Cardiac fibroblast (primary cell): ENCODE results near the gene NGF.

Experiments
- DNase-seq, 2 donors: peaks; one replicate each; pipeline versions ENCODE4 v3.0.0 to v3.0.0-alpha.2; 2010; ENCODE audit warnings: low read depth in 2 of 2
- H3K4me3 ChIP-seq, 2 donors: replicated peaks in 1 of 2; 1 replicate in 1 of 2; 2 replicates in 1 of 2; pipeline ENCODE4 v1.5.1; 2011; ENCODE audit warnings: low read depth in 2 of 2, low read length in 2 of 2, mild to moderate bottlenecking in 2 of 2, moderate library complexity in 1 of 2
- TF ChIP-seq, protein P1 (sequence below): IDR thresholded peaks from one replicate; pipeline ENCODE4 v1.5.1; 2011; ENCODE audit warnings: low read depth, mild to moderate bottlenecking, low read length, inconsistent platforms

NGF gene

DNA sequence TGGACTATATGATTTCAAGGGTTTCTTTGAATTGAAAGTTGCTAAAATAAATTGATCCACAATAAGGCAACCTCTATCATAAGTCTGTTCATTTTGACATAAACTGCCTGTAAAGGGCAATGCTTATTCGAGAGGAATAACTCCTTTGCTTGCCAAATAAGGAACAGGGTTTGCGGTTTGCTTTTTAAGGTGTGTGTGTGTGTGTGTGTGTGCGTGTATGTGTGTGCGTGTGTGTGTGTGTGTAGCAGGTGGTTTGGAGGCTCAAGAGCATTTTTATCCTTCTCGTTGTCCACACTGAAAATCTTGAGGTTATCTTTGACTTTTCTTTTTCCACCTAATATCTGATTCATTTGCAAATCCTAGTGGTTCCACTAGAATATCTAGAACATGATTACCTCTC is 13.1 kb upstream of the NGF start:
- no peak overlapping the region for H3K4me3 ChIP-seq
- no peak for DNase-seq

DNA sequence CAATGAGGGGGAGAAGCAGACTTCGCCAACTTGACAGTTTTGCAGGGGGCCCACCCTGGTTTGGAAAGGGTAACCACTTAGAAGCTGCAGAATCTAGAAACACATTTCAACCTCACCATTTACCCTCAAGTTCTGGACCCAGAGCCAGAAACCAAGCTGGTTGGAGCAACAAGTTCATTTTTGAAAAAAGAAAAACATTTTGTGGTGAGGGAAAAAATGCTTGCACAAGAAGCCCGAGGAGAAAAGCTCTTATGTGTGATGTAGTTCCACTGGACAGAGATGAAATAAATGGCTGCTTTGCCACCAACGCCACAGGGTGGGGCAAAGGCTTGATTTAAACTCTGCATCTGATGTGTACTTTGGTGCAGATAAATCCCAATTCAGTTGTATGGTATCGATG is 10.6 kb upstream of the NGF start:
- TF ChIP-seq, protein P1, sequence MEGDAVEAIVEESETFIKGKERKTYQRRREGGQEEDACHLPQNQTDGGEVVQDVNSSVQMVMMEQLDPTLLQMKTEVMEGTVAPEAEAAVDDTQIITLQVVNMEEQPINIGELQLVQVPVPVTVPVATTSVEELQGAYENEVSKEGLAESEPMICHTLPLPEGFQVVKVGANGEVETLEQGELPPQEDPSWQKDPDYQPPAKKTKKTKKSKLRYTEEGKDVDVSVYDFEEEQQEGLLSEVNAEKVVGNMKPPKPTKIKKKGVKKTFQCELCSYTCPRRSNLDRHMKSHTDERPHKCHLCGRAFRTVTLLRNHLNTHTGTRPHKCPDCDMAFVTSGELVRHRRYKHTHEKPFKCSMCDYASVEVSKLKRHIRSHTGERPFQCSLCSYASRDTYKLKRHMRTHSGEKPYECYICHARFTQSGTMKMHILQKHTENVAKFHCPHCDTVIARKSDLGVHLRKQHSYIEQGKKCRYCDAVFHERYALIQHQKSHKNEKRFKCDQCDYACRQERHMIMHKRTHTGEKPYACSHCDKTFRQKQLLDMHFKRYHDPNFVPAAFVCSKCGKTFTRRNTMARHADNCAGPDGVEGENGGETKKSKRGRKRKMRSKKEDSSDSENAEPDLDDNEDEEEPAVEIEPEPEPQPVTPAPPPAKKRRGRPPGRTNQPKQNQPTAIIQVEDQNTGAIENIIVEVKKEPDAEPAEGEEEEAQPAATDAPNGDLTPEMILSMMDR = no peak

More for the DNA sequence above, 13.1 kb upstream of the NGF start:
- TF ChIP-seq, protein P1 = no peak

DNA sequence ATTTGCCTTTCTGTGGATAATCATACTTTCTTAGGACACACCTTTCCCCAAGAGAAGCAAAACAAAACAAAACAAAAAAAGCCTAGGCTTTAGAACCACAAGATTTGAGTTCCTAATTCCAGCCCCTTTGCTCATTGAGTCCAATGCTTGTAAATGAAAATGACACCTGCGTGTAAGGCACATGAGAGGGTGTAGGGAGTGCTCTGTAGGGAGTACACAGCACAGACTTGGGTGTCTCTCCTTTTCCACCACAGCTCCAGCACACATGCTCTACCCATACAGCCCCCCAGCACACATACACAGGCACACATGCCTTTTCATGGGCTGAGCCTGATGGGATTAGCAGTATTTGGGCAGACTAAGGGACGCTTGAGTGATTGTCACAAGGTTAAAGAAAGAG is 9.2 kb upstream of the NGF start:
- TF ChIP-seq, protein P1 = no peak
- DNase-seq = no peak

More for the DNA sequence above, 10.6 kb upstream of the NGF start:
- DNase-seq = no peak
- no peak overlapping the region for H3K4me3 ChIP-seq

DNA sequence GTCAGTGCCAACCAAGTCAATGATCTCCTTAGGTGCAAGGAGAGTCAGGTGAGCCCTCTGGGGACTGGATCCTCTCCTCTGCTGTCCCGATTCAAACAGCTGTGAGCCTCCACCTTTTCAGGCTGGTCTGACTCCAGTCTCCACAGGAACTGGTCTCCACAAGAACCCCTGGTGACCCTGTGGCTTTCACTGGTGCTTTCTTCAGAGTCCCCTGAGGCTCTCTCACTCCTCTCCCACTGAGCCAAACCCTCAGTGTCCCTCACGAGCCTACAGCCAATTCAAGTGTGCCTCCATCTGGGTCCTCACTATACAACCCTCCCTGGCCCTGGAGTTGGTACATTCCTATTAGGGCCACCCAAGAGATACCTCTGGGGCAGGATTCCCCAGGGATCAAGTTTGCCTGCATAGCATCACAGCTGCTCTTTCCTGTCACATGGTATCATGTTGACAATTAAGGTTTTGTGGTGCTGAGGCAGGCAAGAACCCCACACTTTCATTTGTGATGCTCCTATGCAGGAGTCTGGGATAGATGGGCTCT is 5.2 kb upstream of the NGF start:
- no peak for DNase-seq
- no peak overlapping the region for H3K4me3 ChIP-seq
- TF ChIP-seq, protein P1 = no peak

More for the DNA sequence above, 9.2 kb upstream of the NGF start:
- H3K4me3 ChIP-seq = no peak overlapping the region

DNA sequence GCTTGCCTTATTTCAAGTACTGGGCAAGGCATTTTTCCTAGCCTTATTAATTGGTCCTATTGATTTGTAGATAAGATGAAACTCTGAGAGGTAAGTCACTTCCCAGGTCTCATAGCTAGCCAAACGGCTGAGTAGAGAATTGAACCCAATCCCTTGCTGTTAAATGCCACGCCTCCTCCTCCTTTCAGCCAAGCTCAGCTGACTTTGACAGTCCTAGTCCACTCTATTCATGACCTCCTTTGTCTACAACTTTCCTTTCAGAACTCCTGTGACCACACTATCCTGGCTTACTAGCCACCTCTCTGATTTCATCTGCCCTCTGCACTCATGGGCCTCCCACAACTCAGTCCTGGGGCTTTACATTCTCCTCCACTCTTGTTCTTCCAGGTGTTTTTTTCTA is 3.9 kb upstream of the NGF start:
- H3K4me3 ChIP-seq = no peak overlapping the region
- TF ChIP-seq, protein P1 = no peak
- DNase-seq = no peak

DNA sequence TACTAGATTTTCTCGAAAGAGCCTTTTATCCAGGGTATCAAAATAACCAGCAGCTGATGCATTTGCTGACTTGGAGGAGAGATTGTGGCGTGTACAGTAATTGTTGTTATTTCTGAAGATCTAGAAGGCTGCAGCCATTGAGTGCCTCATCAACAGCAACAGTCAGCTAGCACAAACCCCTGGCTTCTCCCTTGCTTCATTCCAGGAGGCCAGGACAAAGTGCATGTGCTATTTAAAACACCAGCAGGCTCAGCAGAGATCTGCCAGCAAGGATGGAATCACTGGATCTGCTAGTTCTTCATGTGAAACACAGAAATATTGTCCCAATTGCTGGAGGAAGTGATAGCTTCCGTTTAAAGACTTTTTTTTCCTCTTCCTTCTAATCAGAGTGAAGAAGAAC is 2.8 kb upstream of the NGF start:
- no peak overlapping the region for H3K4me3 ChIP-seq
- DNase-seq = peak in 1 of 2 donors; percentile 32
- TF ChIP-seq, protein P1 = no peak

DNA sequence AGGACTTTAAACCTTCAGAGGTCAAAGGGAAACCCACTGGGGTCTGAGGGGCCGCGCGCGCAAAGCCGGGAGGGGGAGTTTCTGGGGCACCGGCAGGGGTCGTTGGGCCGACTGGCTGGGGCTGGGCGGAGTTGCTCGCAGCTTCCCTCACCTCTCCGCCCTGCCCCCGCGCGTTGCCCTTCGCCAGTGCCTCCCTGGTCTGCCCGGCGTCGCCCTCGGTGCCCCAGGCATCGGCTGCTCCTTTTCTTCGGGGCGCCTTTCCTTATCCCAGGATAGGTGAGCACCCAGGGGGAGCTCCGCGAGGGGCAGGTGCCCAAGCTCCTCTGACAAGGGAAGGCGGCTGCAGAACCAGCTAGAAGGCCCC is 390 bp upstream of the NGF start:
- TF ChIP-seq, protein P1 = no peak
- DNase-seq = no peak

More for the DNA sequence above, 390 bp upstream of the NGF start:
- no peak overlapping the region for H3K4me3 ChIP-seq
